Measurements from ENCODE around the gene FRY.

GRCh38 chr13:32208860-32209259 is 177.3 kb downstream of the FRY start:
- no peak for TF ChIP-seq POLR2A (IDR thresholded peaks at IDR 0.05; ENCODE audit: low read length)
- no peak for TF ChIP-seq GATA1 (IDR thresholded peaks at IDR 0.05; ENCODE audit: low read depth, low read length)

Measured in erythroblast (primary cell).